ENCODE data around the gene CDA.
A peak's percentile ranks its signal among the peaks of the same experiment; 100 is the strongest.
"Not testable (repeated sequence)": the region's sequence is repeated elsewhere in the genome, so short reads cannot be mapped to it uniquely, and the experiment has no call there.

The CDA gene

DNA sequence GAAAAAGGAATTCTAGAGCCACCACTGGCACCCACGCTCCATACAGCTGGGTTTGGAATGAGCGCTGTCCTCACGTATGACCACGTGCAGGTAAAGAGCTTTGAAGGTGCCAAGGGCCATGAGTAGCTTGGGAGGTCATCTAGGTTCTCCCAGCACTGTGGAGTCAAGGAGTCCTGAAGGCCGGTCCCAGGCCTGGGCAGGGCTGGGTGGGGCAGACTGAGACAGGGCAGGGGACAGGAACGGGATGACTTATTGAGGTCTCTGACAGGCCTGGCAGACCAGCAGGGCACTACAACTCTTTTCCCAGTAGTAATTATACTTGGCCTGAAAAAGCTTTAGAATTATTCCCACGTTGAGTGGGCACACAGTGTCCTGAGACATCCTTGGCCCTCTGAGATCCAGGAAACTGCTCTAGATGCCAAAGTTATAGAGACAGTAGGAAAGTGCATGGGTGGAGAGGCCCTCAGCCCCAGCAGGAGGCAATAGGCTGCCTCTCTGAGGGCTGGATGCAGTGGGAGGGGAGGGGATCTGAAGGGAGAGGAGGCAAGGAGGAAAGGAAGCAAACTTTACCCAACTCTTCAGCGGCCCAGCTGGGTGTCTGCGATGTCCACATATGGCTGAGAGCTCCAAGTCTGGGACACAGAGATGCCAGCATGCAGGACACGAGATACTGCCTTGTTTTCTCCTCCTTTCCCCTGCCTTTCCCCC lies 1.8 kb upstream of the CDA start:
- no peak for DNase-seq (ENCODE audit: low read depth in 2 of 2)

DNA sequence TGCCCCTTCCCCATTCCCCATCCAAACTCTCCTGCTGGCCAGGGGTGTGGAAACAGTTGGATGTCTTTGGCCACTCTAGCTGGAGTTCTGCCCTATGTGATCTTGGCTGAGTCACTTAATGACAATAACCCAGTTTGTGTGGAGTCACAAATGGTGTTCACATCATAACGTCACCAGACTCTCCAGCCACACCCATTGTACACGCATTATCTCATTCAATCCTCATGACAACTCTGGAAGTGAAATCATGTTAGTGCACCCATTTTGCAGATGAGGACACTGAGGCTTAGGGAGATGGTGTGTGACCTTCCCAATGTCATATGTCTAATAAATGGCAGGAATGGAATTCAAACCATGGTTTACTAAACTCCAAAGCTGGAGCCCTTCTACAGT lies 1.2 kb upstream of the CDA start:
- no peak for DNase-seq (ENCODE audit: low read depth in 2 of 2)

DNA sequence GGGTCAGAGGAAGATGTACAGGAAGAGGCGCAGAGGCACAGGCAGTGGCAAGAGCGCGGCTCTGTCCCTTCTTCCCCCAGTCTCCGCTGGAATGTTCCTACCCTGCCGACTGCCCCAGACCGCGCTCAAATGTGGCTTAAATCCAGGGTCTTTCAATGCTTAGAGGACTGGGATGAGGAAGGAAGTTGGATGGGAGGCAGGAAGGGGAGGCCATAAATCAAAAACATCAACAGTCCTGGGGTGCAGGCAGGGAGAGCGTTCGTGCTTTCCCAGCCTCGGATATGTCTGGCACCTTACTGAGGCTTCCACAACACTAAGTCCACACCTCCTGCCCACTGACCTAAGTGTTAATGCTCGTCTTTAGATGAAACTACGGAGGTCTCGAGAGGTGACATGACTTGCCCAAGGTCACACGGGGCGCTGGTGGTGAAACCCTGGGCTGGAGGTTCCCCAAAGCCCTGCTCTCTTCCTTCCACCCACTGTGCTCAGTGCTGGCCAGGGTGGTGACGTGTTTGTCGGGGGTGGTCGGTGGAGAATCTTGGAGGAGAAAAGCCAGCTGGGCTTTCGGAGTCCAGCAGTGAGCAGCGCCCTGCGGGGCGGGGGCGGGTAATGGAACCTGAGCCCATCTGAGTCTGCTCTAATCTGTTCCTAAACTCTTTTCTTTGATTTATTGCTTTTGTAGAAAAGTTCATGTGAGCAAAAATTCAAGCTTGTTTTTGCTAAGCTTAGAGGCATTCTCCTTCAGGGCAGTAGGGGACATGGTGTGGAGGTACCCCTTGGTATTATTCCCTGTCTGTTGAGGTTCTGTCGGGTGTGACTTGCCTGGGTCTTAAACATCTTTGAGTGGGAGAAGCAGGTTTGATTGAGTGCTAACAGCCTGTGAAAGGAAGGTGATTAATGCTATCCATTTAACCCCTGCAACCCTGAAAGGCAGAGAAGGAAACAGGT lies 708 bp downstream of the CDA start:
- peak; percentile 47 to 51 for DNase-seq (ENCODE audit: low read depth in 2 of 2)

- DNase-seq (ENCODE audit: low read depth in 2 of 2) = peak in 1 of 2 experiments; percentile 13
These were observed 1.4 kb downstream of the CDA start for GRCh38 chr1:20590306-20590777.

DNA sequence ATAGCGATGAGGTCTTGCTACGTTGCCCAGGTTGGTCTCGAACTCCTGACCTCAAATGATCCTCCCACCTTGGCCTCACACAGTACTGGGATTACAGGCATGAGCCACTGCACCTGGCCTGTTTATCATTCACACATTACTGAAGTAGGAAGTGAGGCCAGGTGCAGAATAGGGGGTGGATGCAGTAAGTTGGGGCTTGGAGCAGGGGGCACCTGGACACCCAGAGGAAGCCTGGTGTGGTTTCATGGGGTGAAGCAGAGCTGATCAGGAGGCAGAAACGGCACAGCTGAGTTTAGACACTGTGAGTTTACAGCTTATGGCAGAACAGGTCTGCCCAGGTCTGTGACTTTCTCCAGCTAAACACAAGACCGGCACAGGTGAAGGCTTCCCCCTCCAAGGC lies 4.9 kb downstream of the CDA start:
- DNase-seq (ENCODE audit: low read depth in 2 of 2) = no peak

- DNase-seq (ENCODE audit: low read depth in 2 of 2) = no peak
These were observed 5.8 kb downstream of the CDA start for GRCh38 chr1:20594746-20595145.

GRCh38 chr1:20596106-20596505 lies 7.2 kb downstream of the CDA start:
- no peak for DNase-seq (ENCODE audit: low read depth in 2 of 2)

GRCh38 chr1:20597650-20598049 lies 8.8 kb downstream of the CDA start:
- no peak for DNase-seq (ENCODE audit: low read depth in 2 of 2)

GRCh38 chr1:20600156-20600555 lies 11.3 kb downstream of the CDA start:
- DNase-seq (ENCODE audit: low read depth in 2 of 2) = no peak

DNA sequence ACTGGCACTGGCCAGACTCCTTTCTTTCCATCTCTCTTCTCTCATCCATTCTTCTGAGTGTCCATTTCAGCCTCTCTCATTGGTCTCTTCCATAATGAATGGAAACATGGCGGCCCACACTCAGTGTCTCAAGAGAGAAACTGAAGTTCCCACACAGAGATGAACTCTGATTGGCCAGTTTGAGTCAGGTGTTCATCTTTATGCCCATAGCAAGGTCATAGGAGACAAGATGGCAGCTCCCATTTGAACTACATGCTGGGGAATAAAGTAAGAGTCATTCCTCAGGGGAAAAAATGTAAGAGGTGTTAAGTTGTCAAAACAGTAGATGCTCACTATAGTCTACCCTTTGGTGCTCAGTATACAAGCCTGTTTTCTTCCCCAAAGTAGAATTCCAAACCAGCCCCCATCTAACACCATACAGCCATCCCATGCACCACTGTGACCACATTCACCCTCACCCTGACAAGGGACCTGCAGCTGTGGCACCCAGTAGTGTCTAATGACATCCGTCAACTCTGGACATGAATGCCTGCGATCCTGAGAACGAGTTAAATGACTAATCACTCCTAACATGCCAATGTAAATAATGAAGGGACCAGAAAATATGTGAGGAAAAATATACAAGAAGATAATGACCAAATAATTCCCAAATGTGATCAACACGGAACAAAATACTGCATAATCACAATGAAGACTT lies 12.4 kb downstream of the CDA start:
- no peak for DNase-seq (ENCODE audit: low read depth in 2 of 2)

DNA sequence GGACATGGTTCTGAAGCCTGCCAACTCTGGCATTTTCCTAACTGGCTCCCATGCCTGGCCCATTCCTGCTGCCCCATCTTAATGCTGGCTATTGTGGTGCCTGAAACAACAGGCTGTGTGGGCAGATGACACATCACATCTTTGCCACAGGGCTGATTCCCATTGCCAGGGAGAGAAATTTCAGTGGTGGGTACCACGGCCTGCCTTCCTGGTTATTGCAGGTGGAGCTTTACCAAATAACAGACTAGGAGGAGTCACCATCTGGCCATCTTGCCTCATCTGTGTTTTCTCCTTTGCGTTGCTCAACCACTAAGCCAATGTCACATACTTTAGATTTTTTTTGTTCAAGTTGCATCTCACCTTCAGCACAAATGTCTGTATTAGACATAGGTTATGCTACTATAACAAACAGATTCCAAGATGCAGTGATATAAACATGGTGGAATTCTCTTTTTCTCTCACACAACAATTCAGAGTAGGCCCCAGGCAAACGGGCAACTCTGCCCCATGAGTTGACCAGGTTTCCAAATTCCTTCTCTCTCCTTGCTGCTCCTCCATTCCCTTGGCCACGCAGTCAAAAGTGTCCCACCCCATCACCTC lies 14.1 kb downstream of the CDA start:
- no peak for DNase-seq (ENCODE audit: low read depth in 2 of 2)

DNA sequence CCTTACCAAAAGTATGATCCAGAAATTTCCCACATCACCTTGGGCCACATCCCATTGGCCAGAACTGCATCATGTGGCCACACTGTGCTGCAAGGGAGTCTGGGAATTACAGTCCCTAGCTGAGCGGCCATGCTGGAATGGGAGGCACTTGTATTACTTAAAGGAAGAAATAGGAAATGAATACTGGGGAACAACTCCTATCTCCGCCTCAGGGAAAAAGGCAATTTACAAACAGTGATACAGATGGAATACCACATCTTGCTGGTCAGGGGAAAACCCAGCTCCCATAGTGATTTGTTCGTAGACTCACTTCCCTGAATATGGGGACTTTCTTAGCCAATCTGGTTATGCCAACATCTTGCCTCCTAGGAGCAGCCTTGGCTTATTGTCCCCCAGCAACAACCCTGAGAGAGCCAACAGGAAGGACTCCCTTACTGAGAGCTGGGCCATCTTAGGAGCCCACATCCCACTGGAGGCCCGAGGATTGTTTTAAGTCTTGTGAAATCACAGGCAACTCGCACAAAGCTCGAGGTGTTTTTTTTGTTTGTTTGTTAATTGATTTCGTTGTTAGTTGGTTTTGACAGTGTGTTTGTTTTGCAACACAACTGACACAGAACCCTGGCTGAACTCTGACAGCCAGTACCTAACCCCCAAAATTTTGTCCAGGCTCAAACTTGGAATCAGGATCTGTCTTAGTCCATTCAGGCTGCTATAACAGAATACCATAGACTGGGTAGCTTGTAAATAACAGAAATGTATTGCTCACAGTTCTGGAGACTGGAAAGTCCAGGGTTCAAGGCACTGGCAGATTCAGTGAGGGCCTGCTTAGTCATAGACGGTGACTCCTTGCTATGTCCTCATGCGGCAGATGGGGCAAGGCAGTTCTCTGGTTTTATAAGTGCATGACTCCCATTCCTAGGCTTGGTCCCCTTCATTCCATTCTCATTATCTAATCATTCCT lies 14.9 kb downstream of the CDA start:
- peak; percentile 64 for DNase-seq (ENCODE audit: low read depth in 2 of 2)

- no peak for DNase-seq (ENCODE audit: low read depth in 2 of 2)
These were observed 15.8 kb downstream of the CDA start for GRCh38 chr1:20604678-20605077.

DNA sequence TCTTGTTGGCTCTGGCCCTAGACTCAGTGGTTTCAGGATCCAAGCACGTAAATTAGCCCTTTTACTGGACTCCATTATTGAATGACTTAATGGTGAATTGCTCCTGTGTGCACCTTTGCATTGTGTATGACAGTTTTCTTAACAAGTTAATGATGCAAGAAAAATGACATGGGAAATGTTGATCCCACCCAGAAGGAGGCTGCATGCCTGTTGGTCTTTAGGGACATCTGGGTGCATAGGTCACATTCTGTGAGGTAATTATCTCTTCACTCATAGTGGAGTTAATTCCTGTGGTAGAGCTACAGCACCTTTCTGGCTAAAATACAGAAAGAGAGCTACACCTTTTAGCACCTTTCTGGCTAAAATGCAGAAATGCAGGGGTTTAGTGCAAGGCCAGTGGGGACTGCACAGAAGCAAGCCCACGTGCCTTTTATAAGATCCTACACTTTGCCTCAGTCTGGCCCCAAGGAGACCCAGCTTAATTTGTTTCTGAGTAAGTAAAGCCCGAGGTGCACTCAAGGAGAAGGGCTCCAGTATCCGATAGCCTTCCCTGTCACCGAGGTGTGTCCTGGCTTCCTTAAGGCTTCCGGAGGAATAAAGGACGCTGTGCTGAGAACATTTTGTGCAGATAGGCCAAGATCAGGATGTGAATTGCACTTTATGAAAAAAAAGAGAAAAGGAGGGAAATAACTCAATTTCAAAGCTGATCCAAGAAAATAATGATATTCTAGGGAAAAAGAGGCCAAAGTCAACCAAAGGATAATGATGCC lies 18.1 kb downstream of the CDA start:
- not testable (repeated sequence) for DNase-seq (ENCODE audit: low read depth in 2 of 2)

- no peak for DNase-seq (ENCODE audit: low read depth in 2 of 2)
These were observed 20.6 kb downstream of the CDA start for GRCh38 chr1:20609541-20609940.

- DNase-seq (ENCODE audit: low read depth in 2 of 2) = no peak
These were observed 22.1 kb downstream of the CDA start for GRCh38 chr1:20610970-20611369.

GRCh38 chr1:20611652-20612051 lies 22.8 kb downstream of the CDA start:
- DNase-seq (ENCODE audit: low read depth in 2 of 2) = no peak

GRCh38 chr1:20612221-20612746 lies 23.4 kb downstream of the CDA start:
- no peak for DNase-seq (ENCODE audit: low read depth in 2 of 2)

DNA sequence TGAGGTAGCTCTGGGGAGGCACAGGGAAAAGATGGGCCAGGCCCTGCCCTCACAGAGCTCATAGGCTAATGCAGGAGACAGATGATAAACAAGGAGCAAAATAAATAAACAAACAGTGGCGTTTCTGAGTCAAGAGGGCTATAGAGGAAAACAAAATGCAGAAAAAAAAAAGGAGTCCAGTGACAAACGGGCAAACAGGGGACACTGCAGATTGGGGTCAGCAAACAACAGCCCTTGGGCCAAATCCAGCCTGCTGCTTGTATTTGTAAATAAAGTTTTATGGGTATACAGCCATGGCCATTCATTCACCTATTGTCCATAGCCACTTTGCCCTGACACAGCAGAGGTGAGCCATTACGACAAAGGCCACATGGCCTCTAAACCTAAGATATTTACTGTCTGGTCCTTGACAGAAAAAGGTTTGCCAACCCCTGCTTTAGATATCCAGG lies 25.3 kb downstream of the CDA start:
- DNase-seq (ENCODE audit: low read depth in 2 of 2) = no peak

Data from fibroblast of skin of left biceps (primary cell).